Thymus (tissue), 11 donors: ENCODE results near the gene CALHM1. TPM values are rescaled to one million over a fixed set of nuclear protein-coding genes. Genes with fewer than 3 reads are reported as not detected.

Source experiments
- DNase-seq, 9 donors: peaks; one replicate each; pipeline ENCODE4 v3.0.0-alpha.2; 2013; ENCODE audit warnings: low spot score in 9 of 9, low read depth in 6 of 9, missing footprints in 1 of 9
- H3K27ac ChIP-seq, 2 donors: one replicate each; pipeline ENCODE4 v1.5.1; 2013; ENCODE audit warnings: control low read depth in 1 of 2, low read depth in 1 of 2, low read length in 1 of 2, mild to moderate bottlenecking in 1 of 2, moderate library complexity in 1 of 2
- H3K27me3 ChIP-seq, 2 donors: one replicate each; pipeline ENCODE4 v1.5.1; 2013; ENCODE audit warnings: low read length in 1 of 2; ENCODE audit not compliant: control insufficient read depth in 2 of 2, insufficient read depth in 1 of 2
- H3K36me3 ChIP-seq, 2 donors: one replicate each; pipeline ENCODE4 v1.5.1; 2013; ENCODE audit warnings: low read length in 1 of 2, mild to moderate bottlenecking in 1 of 2, moderate library complexity in 1 of 2; ENCODE audit not compliant: control insufficient read depth in 2 of 2, insufficient read depth in 2 of 2
- H3K4me1 ChIP-seq, 2 donors: one replicate each; pipeline ENCODE4 v1.5.1; 2013; ENCODE audit warnings: low read length in 2 of 2; ENCODE audit not compliant: control insufficient read depth in 2 of 2, insufficient read depth in 2 of 2
- H3K4me3 ChIP-seq, 2 donors: one replicate each; pipeline ENCODE4 v1.5.1; 2013; ENCODE audit warnings: low read length in 2 of 2, control low read depth in 1 of 2, mild to moderate bottlenecking in 1 of 2
- H3K9me3 ChIP-seq, 2 donors: one replicate each; pipeline ENCODE4 v1.5.1; 2013; ENCODE audit warnings: low read length in 1 of 2, mild to moderate bottlenecking in 1 of 2; ENCODE audit not compliant: control insufficient read depth in 2 of 2, insufficient read depth in 1 of 2
- WGBS: extraction: QIAGEN DNeasy Blood & Tissue Kit; methylation state at CpG from one replicate; pipeline ENCODE4 v1.1.7; 2013; 5-methylcytosine and 5-hydroxymethylcytosine counted together
- polyA plus RNA-seq: library from polyadenylated mRNA; stranded (reverse); fragments of 200-250 nt; gene quantifications from one replicate; pipeline ENCODE4 v1.2.3, GENCODE V29; 2013
- total RNA-seq: library from RNA; stranded (reverse); fragments of 120-200 nt; gene quantifications from one replicate; pipeline ENCODE4 v1.2.4, GENCODE V29; 2013
- donor health status: healthy.

The CALHM1 gene
- total and polyA plus RNA-seq, 2 donors = 0.05 to 0.09 TPM

GRCh38 chr10:103499881-103500280 is 41.2 kb upstream of the CALHM1 start:
- H3K9me3 ChIP-seq = no peaks in the 10 kb centered on the region
- no peak for DNase-seq
- no peak overlapping the region for H3K4me3 ChIP-seq
- H3K36me3 ChIP-seq = no peaks in the 10 kb centered on the region
- peaks cover 7 to 37% of the 10 kb centered on the region in 2 donors for H3K27me3 ChIP-seq
- WGBS = 95% methylated on average over 7 of the region's 7 CpGs
- H3K27ac ChIP-seq = no peak overlapping the region
- H3K4me1 ChIP-seq = peaks cover 2 to 7% of the 10 kb centered on the region in 2 donors

GRCh38 chr10:103498936-103499638 is 40.4 kb upstream of the CALHM1 start:
- DNase-seq = peak in 1 of 9 donors; percentile 32
- 82% methylated on average over 5 of the region's 5 CpGs for WGBS
- Histone ChIP-seq H3K9me3 (no peaks in the 10 kb centered on the region), H3K27me3 (peaks cover 14 to 45% of the 10 kb centered on the region in 2 donors), H3K36me3 (no peaks in the 10 kb centered on the region), H3K4me1 (peaks cover 0 to 4% of the 10 kb centered on the region in 2 donors), H3K27ac (no peak overlapping the region), H3K4me3 (no peak overlapping the region)

GRCh38 chr10:103497161-103497915 is 38.6 kb upstream of the CALHM1 start:
- peaks cover 3 to 12% of the 10 kb centered on the region in 2 donors for H3K4me1 ChIP-seq

GRCh38 chr10:103495321-103495720 is 36.6 kb upstream of the CALHM1 start:
- Histone ChIP-seq H3K27me3 (peaks cover 25 to 72% of the 10 kb centered on the region in 2 donors), H3K9me3 (no peaks in the 10 kb centered on the region), H3K4me1 (peaks cover 5 to 20% of the 10 kb centered on the region in 2 donors), H3K36me3 (no peaks in the 10 kb centered on the region), H3K27ac (no peak overlapping the region), H3K4me3 (no peak overlapping the region)
- 97% methylated on average over 3 of the region's 3 CpGs for WGBS
- DNase-seq = no peak

More at GRCh38 chr10:103497161-103497915, 38.6 kb upstream of the CALHM1 start:
- no peak for DNase-seq
- no peaks in the 10 kb centered on the region for H3K9me3 ChIP-seq
- H3K27ac ChIP-seq = no peak overlapping the region
- H3K4me3 ChIP-seq = no peak overlapping the region
- peaks cover 25 to 59% of the 10 kb centered on the region in 2 donors for H3K27me3 ChIP-seq
- 96% methylated on average over 8 of the region's 8 CpGs for WGBS
- no peaks in the 10 kb centered on the region for H3K36me3 ChIP-seq

- no peak overlapping the region for H3K27ac ChIP-seq
- H3K27me3 ChIP-seq = peaks cover 25 to 66% of the 10 kb centered on the region in 2 donors
- H3K4me1 ChIP-seq = peaks cover 5 to 20% of the 10 kb centered on the region in 2 donors
- DNase-seq = peak in 1 of 9 donors; percentile 24
- WGBS = 2% methylated on average over 92 of the region's 92 CpGs
- H3K9me3 ChIP-seq = no peaks in the 10 kb centered on the region
- no peaks in the 10 kb centered on the region for H3K36me3 ChIP-seq
- peak overlapping the region in 1 of 2 donors; percentile 53 for H3K4me3 ChIP-seq
Measured at GRCh38 chr10:103493916-103494877, 35.5 kb upstream of the CALHM1 start.

- H3K9me3 ChIP-seq = no peaks in the 10 kb centered on the region
- DNase-seq = peak in 3 of 9 donors; percentile 41 to 72 (median 42)
- H3K36me3 ChIP-seq = no peaks in the 10 kb centered on the region
- peaks cover 5 to 20% of the 10 kb centered on the region in 2 donors for H3K4me1 ChIP-seq
- 5% methylated on average over 65 of the region's 65 CpGs for WGBS
- peaks cover 25 to 66% of the 10 kb centered on the region in 2 donors for H3K27me3 ChIP-seq
- peak within 1 kb of the TSS; percentile 20 to 53 for H3K4me3 ChIP-seq
- H3K27ac ChIP-seq = no peak within 1 kb of the TSS
Measured at GRCh38 chr10:103493362-103493915, 34.7 kb upstream of the CALHM1 start, which contains the start of gene NEURL1. TSS of gene NEURL1 (plus strand) at chr10:103493705. CDS start at chr10:103494388, 683 bp downstream.

GRCh38 chr10:103492655-103493261 is 34.1 kb upstream of the CALHM1 start:
- DNase-seq = no peak
- WGBS = 81% methylated on average over 5 of the region's 5 CpGs
- Histone ChIP-seq H3K4me3 (no peak overlapping the region), H3K36me3 (no peaks in the 10 kb centered on the region), H3K27me3 (peaks cover 25 to 65% of the 10 kb centered on the region in 2 donors), H3K9me3 (no peaks in the 10 kb centered on the region), H3K4me1 (peaks cover 5 to 20% of the 10 kb centered on the region in 2 donors), H3K27ac (no peak overlapping the region)

- no peaks in the 10 kb centered on the region for H3K36me3 ChIP-seq
- H3K4me3 ChIP-seq = no peak overlapping the region
- 95% methylated on average over 7 of the region's 7 CpGs for WGBS
- H3K27ac ChIP-seq = no peak overlapping the region
- peaks cover 25 to 58% of the 10 kb centered on the region in 2 donors for H3K27me3 ChIP-seq
- H3K9me3 ChIP-seq = no peaks in the 10 kb centered on the region
- no peak for DNase-seq
- H3K4me1 ChIP-seq = peaks cover 5 to 20% of the 10 kb centered on the region in 2 donors
Measured at GRCh38 chr10:103491729-103492364, 33.1 kb upstream of the CALHM1 start.
